Neural progenitor cell (in vitro differentiated cells): Measurements from ENCODE around the gene CDK5RAP2.

Source experiments
- EZH2 ChIP-seq: fragments of 200-600 bp; sonication (generic); IDR thresholded peaks from 2 replicates; pipeline ENCODE4 v1.6.1; 2017; ENCODE audit warnings: antibody characterized with exemption, mild to moderate bottlenecking, moderate library complexity
- TF ChIP-seq, protein P1 (sequence below): fragments of 200-600 bp; sonication (generic); IDR thresholded peaks from 2 replicates; pipeline ENCODE4 v1.5.1; 2017; ENCODE audit warnings: antibody characterized with exemption, mild to moderate bottlenecking

DNA sequence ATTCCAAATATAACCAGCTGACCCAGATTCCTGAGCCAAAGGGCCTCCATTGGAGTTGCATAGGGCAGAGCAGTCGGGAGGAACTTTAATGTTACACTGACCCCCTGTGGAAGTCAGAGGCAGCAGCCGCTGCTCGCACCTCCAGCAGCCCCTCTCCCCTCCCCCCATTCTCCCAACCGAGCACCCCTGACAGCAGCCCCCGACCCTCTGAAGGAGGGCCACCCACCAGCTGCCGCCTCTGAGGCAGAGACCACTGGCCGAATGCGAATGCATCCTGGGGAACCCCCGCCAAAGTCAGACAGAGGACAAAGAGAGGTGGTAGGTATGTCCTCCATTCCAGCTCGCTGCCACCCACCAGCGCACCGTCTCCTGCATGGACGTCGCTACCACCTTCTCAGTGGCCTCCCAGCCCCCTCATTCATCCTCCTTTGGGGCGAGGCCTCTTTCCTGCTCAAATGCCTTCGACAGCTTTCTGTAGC lies 231.0 kb downstream of the CDK5RAP2 start:
- TF ChIP-seq, protein P1, sequence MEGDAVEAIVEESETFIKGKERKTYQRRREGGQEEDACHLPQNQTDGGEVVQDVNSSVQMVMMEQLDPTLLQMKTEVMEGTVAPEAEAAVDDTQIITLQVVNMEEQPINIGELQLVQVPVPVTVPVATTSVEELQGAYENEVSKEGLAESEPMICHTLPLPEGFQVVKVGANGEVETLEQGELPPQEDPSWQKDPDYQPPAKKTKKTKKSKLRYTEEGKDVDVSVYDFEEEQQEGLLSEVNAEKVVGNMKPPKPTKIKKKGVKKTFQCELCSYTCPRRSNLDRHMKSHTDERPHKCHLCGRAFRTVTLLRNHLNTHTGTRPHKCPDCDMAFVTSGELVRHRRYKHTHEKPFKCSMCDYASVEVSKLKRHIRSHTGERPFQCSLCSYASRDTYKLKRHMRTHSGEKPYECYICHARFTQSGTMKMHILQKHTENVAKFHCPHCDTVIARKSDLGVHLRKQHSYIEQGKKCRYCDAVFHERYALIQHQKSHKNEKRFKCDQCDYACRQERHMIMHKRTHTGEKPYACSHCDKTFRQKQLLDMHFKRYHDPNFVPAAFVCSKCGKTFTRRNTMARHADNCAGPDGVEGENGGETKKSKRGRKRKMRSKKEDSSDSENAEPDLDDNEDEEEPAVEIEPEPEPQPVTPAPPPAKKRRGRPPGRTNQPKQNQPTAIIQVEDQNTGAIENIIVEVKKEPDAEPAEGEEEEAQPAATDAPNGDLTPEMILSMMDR = peak; percentile 88
- no peak for TF ChIP-seq EZH2
